ENCODE results near the gene PTPN22. TPM values are rescaled to one million over a fixed set of nuclear protein-coding genes. Genes with fewer than 3 reads are reported as not detected.

Gene PTPN22
- total RNA-seq, 1 experiment from 2014 or later = not detected

DNA sequence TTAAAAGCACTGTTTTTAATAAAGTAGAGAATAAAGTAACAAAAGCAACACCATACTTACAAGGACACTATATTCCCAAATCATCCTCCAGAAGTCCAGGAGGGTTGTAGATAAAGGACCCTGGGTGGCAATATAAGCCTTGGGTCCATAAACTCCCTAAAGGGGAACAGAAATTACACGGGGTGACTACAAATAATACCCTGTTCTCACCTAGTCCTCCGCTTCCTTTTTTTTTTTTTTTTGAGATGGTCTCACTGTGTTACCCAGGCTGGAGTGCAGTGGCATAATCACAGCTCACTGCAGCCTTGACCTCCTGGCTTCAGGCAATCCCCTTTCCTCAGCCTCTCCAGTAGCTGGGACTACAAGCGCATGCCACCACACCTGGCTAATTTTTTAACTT is 13.1 kb downstream of the PTPN22 start:
- DNase-seq (ENCODE audit: low spot score) (no peak), ATAC-seq (no peak)
- no peak overlapping the region for H3K27ac Mint-ChIP-seq
- no peaks in the 10 kb centered on the region for H3K36me3 Mint-ChIP-seq
- ChIA-PET CTCF (no interaction called here), POLR2A (no interaction called here)
- H3K9me3 Mint-ChIP-seq = no peaks in the 10 kb centered on the region
- TF ChIP-seq RELA (CRISPR knock-in tag; IDR thresholded peaks at IDR 0.05; ENCODE audit: borderline replicate concordance) (no peak), ZNF423 (CRISPR knock-in tag; IDR thresholded peaks at IDR 0.05) (no peak), FOXP1 (CRISPR knock-in tag; IDR thresholded peaks at IDR 0.05; ENCODE audit: borderline replicate concordance) (no peak), SP1 (CRISPR knock-in tag; conservative IDR thresholded peaks at IDR 0.05) (no peak), ELF4 (CRISPR knock-in tag; IDR thresholded peaks at IDR 0.05; ENCODE audit: low read depth) (no peak), FOXJ3 (CRISPR knock-in tag; IDR thresholded peaks at IDR 0.05; ENCODE audit: borderline replicate concordance) (no peak), GTF2I (CRISPR knock-in tag; conservative IDR thresholded peaks at IDR 0.05) (no peak), ATF1 (CRISPR knock-in tag; IDR thresholded peaks at IDR 0.05) (no peak), EMX1 (CRISPR knock-in tag; IDR thresholded peaks at IDR 0.05) (no peak), ZNF396 (CRISPR knock-in tag; IDR thresholded peaks at IDR 0.05; ENCODE audit: borderline replicate concordance) (no peak), ZNF121 (CRISPR knock-in tag; IDR thresholded peaks at IDR 0.05) (no peak), JUN (CRISPR knock-in tag; IDR thresholded peaks at IDR 0.05) (no peak), GRHL2 (CRISPR knock-in tag; IDR thresholded peaks at IDR 0.05; ENCODE audit: insufficient replicate concordance, severe bottlenecking) (no peak), NR2C2 (CRISPR knock-in tag; IDR thresholded peaks at IDR 0.05) (no peak)
- TF ChIP-seq, protein P1, sequence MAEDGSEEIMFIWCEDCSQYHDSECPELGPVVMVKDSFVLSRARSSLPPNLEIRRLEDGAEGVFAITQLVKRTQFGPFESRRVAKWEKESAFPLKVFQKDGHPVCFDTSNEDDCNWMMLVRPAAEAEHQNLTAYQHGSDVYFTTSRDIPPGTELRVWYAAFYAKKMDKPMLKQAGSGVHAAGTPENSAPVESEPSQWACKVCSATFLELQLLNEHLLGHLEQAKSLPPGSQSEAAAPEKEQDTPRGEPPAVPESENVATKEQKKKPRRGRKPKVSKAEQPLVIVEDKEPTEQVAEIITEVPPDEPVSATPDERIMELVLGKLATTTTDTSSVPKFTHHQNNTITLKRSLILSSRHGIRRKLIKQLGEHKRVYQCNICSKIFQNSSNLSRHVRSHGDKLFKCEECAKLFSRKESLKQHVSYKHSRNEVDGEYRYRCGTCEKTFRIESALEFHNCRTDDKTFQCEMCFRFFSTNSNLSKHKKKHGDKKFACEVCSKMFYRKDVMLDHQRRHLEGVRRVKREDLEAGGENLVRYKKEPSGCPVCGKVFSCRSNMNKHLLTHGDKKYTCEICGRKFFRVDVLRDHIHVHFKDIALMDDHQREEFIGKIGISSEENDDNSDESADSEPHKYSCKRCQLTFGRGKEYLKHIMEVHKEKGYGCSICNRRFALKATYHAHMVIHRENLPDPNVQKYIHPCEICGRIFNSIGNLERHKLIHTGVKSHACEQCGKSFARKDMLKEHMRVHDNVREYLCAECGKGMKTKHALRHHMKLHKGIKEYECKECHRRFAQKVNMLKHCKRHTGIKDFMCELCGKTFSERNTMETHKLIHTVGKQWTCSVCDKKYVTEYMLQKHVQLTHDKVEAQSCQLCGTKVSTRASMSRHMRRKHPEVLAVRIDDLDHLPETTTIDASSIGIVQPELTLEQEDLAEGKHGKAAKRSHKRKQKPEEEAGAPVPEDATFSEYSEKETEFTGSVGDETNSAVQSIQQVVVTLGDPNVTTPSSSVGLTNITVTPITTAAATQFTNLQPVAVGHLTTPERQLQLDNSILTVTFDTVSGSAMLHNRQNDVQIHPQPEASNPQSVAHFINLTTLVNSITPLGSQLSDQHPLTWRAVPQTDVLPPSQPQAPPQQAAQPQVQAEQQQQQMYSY (CRISPR knock-in tag; IDR thresholded peaks at IDR 0.05) = no peak
- TF ChIP-seq, protein P2, sequence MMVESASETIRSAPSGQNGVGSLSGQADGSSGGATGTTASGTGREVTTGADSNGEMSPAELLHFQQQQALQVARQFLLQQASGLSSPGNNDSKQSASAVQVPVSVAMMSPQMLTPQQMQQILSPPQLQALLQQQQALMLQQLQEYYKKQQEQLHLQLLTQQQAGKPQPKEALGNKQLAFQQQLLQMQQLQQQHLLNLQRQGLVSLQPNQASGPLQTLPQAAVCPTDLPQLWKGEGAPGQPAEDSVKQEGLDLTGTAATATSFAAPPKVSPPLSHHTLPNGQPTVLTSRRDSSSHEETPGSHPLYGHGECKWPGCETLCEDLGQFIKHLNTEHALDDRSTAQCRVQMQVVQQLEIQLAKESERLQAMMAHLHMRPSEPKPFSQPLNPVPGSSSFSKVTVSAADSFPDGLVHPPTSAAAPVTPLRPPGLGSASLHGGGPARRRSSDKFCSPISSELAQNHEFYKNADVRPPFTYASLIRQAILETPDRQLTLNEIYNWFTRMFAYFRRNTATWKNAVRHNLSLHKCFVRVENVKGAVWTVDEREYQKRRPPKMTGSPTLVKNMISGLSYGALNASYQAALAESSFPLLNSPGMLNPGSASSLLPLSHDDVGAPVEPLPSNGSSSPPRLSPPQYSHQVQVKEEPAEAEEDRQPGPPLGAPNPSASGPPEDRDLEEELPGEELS (CRISPR knock-in tag; IDR thresholded peaks at IDR 0.05) = no peak
- TF ChIP-seq, protein P3, sequence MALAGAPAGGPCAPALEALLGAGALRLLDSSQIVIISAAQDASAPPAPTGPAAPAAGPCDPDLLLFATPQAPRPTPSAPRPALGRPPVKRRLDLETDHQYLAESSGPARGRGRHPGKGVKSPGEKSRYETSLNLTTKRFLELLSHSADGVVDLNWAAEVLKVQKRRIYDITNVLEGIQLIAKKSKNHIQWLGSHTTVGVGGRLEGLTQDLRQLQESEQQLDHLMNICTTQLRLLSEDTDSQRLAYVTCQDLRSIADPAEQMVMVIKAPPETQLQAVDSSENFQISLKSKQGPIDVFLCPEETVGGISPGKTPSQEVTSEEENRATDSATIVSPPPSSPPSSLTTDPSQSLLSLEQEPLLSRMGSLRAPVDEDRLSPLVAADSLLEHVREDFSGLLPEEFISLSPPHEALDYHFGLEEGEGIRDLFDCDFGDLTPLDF (CRISPR knock-in tag; IDR thresholded peaks at IDR 0.05) = no peak
- TF ChIP-seq, protein P4, sequence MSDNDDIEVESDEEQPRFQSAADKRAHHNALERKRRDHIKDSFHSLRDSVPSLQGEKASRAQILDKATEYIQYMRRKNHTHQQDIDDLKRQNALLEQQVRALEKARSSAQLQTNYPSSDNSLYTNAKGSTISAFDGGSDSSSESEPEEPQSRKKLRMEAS (CRISPR knock-in tag; IDR thresholded peaks at IDR 0.05) = no peak
- TF ChIP-seq, protein P5, sequence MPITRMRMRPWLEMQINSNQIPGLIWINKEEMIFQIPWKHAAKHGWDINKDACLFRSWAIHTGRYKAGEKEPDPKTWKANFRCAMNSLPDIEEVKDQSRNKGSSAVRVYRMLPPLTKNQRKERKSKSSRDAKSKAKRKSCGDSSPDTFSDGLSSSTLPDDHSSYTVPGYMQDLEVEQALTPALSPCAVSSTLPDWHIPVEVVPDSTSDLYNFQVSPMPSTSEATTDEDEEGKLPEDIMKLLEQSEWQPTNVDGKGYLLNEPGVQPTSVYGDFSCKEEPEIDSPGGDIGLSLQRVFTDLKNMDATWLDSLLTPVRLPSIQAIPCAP (CRISPR knock-in tag; IDR thresholded peaks at IDR 0.05) = no peak
- TF ChIP-seq, protein P6, sequence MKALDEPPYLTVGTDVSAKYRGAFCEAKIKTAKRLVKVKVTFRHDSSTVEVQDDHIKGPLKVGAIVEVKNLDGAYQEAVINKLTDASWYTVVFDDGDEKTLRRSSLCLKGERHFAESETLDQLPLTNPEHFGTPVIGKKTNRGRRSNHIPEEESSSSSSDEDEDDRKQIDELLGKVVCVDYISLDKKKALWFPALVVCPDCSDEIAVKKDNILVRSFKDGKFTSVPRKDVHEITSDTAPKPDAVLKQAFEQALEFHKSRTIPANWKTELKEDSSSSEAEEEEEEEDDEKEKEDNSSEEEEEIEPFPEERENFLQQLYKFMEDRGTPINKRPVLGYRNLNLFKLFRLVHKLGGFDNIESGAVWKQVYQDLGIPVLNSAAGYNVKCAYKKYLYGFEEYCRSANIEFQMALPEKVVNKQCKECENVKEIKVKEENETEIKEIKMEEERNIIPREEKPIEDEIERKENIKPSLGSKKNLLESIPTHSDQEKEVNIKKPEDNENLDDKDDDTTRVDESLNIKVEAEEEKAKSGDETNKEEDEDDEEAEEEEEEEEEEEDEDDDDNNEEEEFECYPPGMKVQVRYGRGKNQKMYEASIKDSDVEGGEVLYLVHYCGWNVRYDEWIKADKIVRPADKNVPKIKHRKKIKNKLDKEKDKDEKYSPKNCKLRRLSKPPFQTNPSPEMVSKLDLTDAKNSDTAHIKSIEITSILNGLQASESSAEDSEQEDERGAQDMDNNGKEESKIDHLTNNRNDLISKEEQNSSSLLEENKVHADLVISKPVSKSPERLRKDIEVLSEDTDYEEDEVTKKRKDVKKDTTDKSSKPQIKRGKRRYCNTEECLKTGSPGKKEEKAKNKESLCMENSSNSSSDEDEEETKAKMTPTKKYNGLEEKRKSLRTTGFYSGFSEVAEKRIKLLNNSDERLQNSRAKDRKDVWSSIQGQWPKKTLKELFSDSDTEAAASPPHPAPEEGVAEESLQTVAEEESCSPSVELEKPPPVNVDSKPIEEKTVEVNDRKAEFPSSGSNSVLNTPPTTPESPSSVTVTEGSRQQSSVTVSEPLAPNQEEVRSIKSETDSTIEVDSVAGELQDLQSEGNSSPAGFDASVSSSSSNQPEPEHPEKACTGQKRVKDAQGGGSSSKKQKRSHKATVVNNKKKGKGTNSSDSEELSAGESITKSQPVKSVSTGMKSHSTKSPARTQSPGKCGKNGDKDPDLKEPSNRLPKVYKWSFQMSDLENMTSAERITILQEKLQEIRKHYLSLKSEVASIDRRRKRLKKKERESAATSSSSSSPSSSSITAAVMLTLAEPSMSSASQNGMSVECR (CRISPR knock-in tag; IDR thresholded peaks at IDR 0.05; ENCODE audit: borderline replicate concordance) = no peak
- H3K27me3 Mint-ChIP-seq (ENCODE audit: low read depth) = no peaks in the 10 kb centered on the region; the same call in 1 of the 2 replicates
- no peak overlapping the region for H3K4me3 Mint-ChIP-seq
- no peaks in the 10 kb centered on the region for H3K4me1 Mint-ChIP-seq

Measured in WTC11 (cell line).